ENCODE measurements around the gene MX1. TPM values are rescaled to one million over a fixed set of nuclear protein-coding genes. Genes with fewer than 3 reads are reported as not detected.

Gene MX1
- total RNA-seq, 1 experiment from 2014 or later = 1.6 TPM

- no peak overlapping the region for H3K4me3 ChIP-seq (ENCODE audit: insufficient read depth, low read depth, low read length)
- DNase-seq = peak; percentile 69
- no peaks in the 10 kb centered on the region for H3K27me3 ChIP-seq (ENCODE audit: control insufficient read depth, insufficient read depth, low read length)
- no peaks in the 10 kb centered on the region for H3K36me3 ChIP-seq (replicated peaks; ENCODE audit: control insufficient read depth, insufficient read depth, low read length)
Observed at GRCh38 chr21:41478319-41479177, 52.5 kb downstream of the MX1 start.

GRCh38 chr21:41479686-41480085 lies 53.6 kb downstream of the MX1 start:
- DNase-seq = peak; percentile 57
- H3K4me3 ChIP-seq (ENCODE audit: insufficient read depth, low read depth, low read length) = no peak overlapping the region
- no peaks in the 10 kb centered on the region for H3K27me3 ChIP-seq (ENCODE audit: control insufficient read depth, insufficient read depth, low read length)
- no peaks in the 10 kb centered on the region for H3K36me3 ChIP-seq (replicated peaks; ENCODE audit: control insufficient read depth, insufficient read depth, low read length)

GRCh38 chr21:41480086-41480690 lies 54.1 kb downstream of the MX1 start:
- H3K36me3 ChIP-seq (replicated peaks; ENCODE audit: control insufficient read depth, insufficient read depth, low read length) = no peaks in the 10 kb centered on the region
- DNase-seq = no peak
- H3K27me3 ChIP-seq (ENCODE audit: control insufficient read depth, insufficient read depth, low read length) = no peaks in the 10 kb centered on the region
- no peak overlapping the region for H3K4me3 ChIP-seq (ENCODE audit: insufficient read depth, low read depth, low read length)

- Histone ChIP-seq H3K36me3 (replicated peaks; ENCODE audit: control insufficient read depth, insufficient read depth, low read length) (no peaks in the 10 kb centered on the region), H3K4me3 (ENCODE audit: insufficient read depth, low read depth, low read length) (no peak overlapping the region), H3K27me3 (ENCODE audit: control insufficient read depth, insufficient read depth, low read length) (no peaks in the 10 kb centered on the region)
- no peak for DNase-seq
Observed at GRCh38 chr21:41481191-41481590, 55.2 kb downstream of the MX1 start.

GRCh38 chr21:41482301-41482700 lies 56.3 kb downstream of the MX1 start:
- no peak for DNase-seq
- no peaks in the 10 kb centered on the region for H3K36me3 ChIP-seq (replicated peaks; ENCODE audit: control insufficient read depth, insufficient read depth, low read length)

GRCh38 chr21:41482980-41483379 lies 56.9 kb downstream of the MX1 start:
- Histone ChIP-seq H3K36me3 (replicated peaks; ENCODE audit: control insufficient read depth, insufficient read depth, low read length) (no peaks in the 10 kb centered on the region), H3K4me3 (ENCODE audit: insufficient read depth, low read depth, low read length) (no peak overlapping the region), H3K27me3 (ENCODE audit: control insufficient read depth, insufficient read depth, low read length) (no peaks in the 10 kb centered on the region)
- DNase-seq = no peak

More at GRCh38 chr21:41482301-41482700, 56.3 kb downstream of the MX1 start:
- no peak overlapping the region for H3K4me3 ChIP-seq (ENCODE audit: insufficient read depth, low read depth, low read length)
- H3K27me3 ChIP-seq (ENCODE audit: control insufficient read depth, insufficient read depth, low read length) = no peaks in the 10 kb centered on the region

GRCh38 chr21:41483415-41483814 lies 57.4 kb downstream of the MX1 start:
- H3K27me3 ChIP-seq (ENCODE audit: control insufficient read depth, insufficient read depth, low read length) = no peaks in the 10 kb centered on the region
- DNase-seq = no peak
- H3K4me3 ChIP-seq (ENCODE audit: insufficient read depth, low read depth, low read length) = no peak overlapping the region
- no peaks in the 10 kb centered on the region for H3K36me3 ChIP-seq (replicated peaks; ENCODE audit: control insufficient read depth, insufficient read depth, low read length)

- Histone ChIP-seq H3K27me3 (ENCODE audit: control insufficient read depth, insufficient read depth, low read length) (no peaks in the 10 kb centered on the region), H3K36me3 (replicated peaks; ENCODE audit: control insufficient read depth, insufficient read depth, low read length) (no peaks in the 10 kb centered on the region), H3K4me3 (ENCODE audit: insufficient read depth, low read depth, low read length) (no peak overlapping the region)
- DNase-seq = no peak
Observed at GRCh38 chr21:41483973-41484372, 57.9 kb downstream of the MX1 start.

GRCh38 chr21:41487082-41487481 lies 61.0 kb downstream of the MX1 start:
- no peak for DNase-seq

GRCh38 chr21:41488080-41488479 lies 62.0 kb downstream of the MX1 start:
- Histone ChIP-seq H3K4me3 (ENCODE audit: insufficient read depth, low read depth, low read length) (no peak overlapping the region), H3K36me3 (replicated peaks; ENCODE audit: control insufficient read depth, insufficient read depth, low read length) (no peaks in the 10 kb centered on the region)
- DNase-seq = no peak

More at GRCh38 chr21:41487082-41487481, 61.0 kb downstream of the MX1 start:
- H3K4me3 ChIP-seq (ENCODE audit: insufficient read depth, low read depth, low read length) = no peak overlapping the region
- H3K36me3 ChIP-seq (replicated peaks; ENCODE audit: control insufficient read depth, insufficient read depth, low read length) = no peaks in the 10 kb centered on the region
- no peaks in the 10 kb centered on the region for H3K27me3 ChIP-seq (ENCODE audit: control insufficient read depth, insufficient read depth, low read length)

GRCh38 chr21:41489329-41489728 lies 63.3 kb downstream of the MX1 start:
- Histone ChIP-seq H3K36me3 (replicated peaks; ENCODE audit: control insufficient read depth, insufficient read depth, low read length) (no peaks in the 10 kb centered on the region), H3K27me3 (ENCODE audit: control insufficient read depth, insufficient read depth, low read length) (no peaks in the 10 kb centered on the region), H3K4me3 (ENCODE audit: insufficient read depth, low read depth, low read length) (no peak overlapping the region)
- no peak for DNase-seq

More at GRCh38 chr21:41488080-41488479, 62.0 kb downstream of the MX1 start:
- no peaks in the 10 kb centered on the region for H3K27me3 ChIP-seq (ENCODE audit: control insufficient read depth, insufficient read depth, low read length)

- Histone ChIP-seq H3K36me3 (replicated peaks; ENCODE audit: control insufficient read depth, insufficient read depth, low read length) (no peaks in the 10 kb centered on the region), H3K4me3 (ENCODE audit: insufficient read depth, low read depth, low read length) (no peak overlapping the region), H3K27me3 (ENCODE audit: control insufficient read depth, insufficient read depth, low read length) (no peaks in the 10 kb centered on the region)
- no peak for DNase-seq
Observed at GRCh38 chr21:41490330-41490729, 64.3 kb downstream of the MX1 start.

GRCh38 chr21:41491412-41491811 lies 65.4 kb downstream of the MX1 start:
- H3K27me3 ChIP-seq (ENCODE audit: control insufficient read depth, insufficient read depth, low read length) = no peaks in the 10 kb centered on the region
- no peaks in the 10 kb centered on the region for H3K36me3 ChIP-seq (replicated peaks; ENCODE audit: control insufficient read depth, insufficient read depth, low read length)
- no peak for DNase-seq
- no peak overlapping the region for H3K4me3 ChIP-seq (ENCODE audit: insufficient read depth, low read depth, low read length)

GRCh38 chr21:41494242-41494641 lies 68.2 kb downstream of the MX1 start:
- Histone ChIP-seq H3K36me3 (replicated peaks; ENCODE audit: control insufficient read depth, insufficient read depth, low read length) (no peaks in the 10 kb centered on the region), H3K27me3 (ENCODE audit: control insufficient read depth, insufficient read depth, low read length) (no peaks in the 10 kb centered on the region), H3K4me3 (ENCODE audit: insufficient read depth, low read depth, low read length) (no peak overlapping the region)
- no peak for DNase-seq

- Histone ChIP-seq H3K27me3 (ENCODE audit: control insufficient read depth, insufficient read depth, low read length) (no peaks in the 10 kb centered on the region), H3K4me3 (ENCODE audit: insufficient read depth, low read depth, low read length) (no peak overlapping the region), H3K36me3 (replicated peaks; ENCODE audit: control insufficient read depth, insufficient read depth, low read length) (no peaks in the 10 kb centered on the region)
- no peak for DNase-seq
Observed at GRCh38 chr21:41497008-41497407, 71.0 kb downstream of the MX1 start.
